Stomach (tissue), 9 donors: ENCODE measurements around the gene NDUFB2. TPM values are rescaled to one million over a fixed set of nuclear protein-coding genes. Genes with fewer than 3 reads are reported as not detected.

ENCODE experiments used
- DNase-seq, 2 donors: peaks; one replicate each; pipeline versions ENCODE4 v3.0.0 to v3.0.0-alpha.2; 2013 to 2019
- H3K27ac ChIP-seq, 5 donors: fragments of 200-600 bp in 4 of 5; sonication (generic) in 4 of 5; one replicate each; pipeline ENCODE4 v1.5.1; 2013 to 2019; ENCODE audit warnings: mild to moderate bottlenecking in 1 of 5, moderate library complexity in 1 of 5
- H3K27me3 ChIP-seq, 3 donors: fragments of 200-600 bp; sonication (generic); one replicate each; pipeline ENCODE4 v1.5.1; 2017 to 2019; ENCODE audit warnings: mixed run types in 1 of 3
- H3K36me3 ChIP-seq, 4 donors: fragments of 200-600 bp; sonication (generic); 1 replicate in 3 of 4; 2 replicates in 1 of 4; pipeline ENCODE4 v1.5.1; 2016 to 2019
- H3K4me1 ChIP-seq, 4 donors: fragments of 200-600 bp; sonication (generic); one replicate each; pipeline ENCODE4 v1.5.1; 2016 to 2019
- H3K4me3 ChIP-seq, 4 donors: fragments of 200-600 bp; sonication (generic) in 3 of 4; one replicate each; pipeline ENCODE4 v1.5.1; 2016 to 2019; ENCODE audit warnings: mild to moderate bottlenecking in 1 of 4
- H3K9me3 ChIP-seq, 4 donors: fragments of 200-600 bp; sonication (generic); one replicate each; pipeline ENCODE4 v1.5.1; 2016 to 2019
- CTCF ChIP-seq, 7 experiments: fragments of 450-650 bp in 4 of 7; fragments of 200-600 bp in 3 of 7; sonication (generic) in 3 of 7; IDR thresholded peaks; one replicate each; pipeline ENCODE4 v1.5.1; 2016 to 2019; ENCODE audit warnings: antibody characterized with exemption in 7 of 7, control low read depth in 2 of 7, mild to moderate bottlenecking in 1 of 7
- EP300 ChIP-seq: sonication (generic); formaldehyde crosslinking; IDR thresholded peaks from one replicate; pipeline ENCODE4 v1.6.1; 2017; ENCODE audit warnings: antibody characterized with exemption
- POLR2A ChIP-seq, 4 donors: fragments of 450-650 bp; IDR thresholded peaks; one replicate each; pipeline ENCODE4 v1.6.1; 2016; ENCODE audit warnings: antibody characterized with exemption in 4 of 4, control low read depth in 2 of 4, mild to moderate bottlenecking in 1 of 4, moderate library complexity in 1 of 4
- POLR2AphosphoS5 ChIP-seq, 3 donors: sonication (generic); formaldehyde crosslinking; IDR thresholded peaks; one replicate each; pipeline ENCODE4 v1.6.1; 2016; ENCODE audit warnings: antibody characterized with exemption in 3 of 3
- WGBS, 5 donors: extraction: QIAGEN DNeasy Blood & Tissue Kit in 3 of 5; methylation state at CpG; one replicate each; pipeline versions ENCODE4 v1.1.5 to v1.1.7; 2013 to 2018; 5-methylcytosine and 5-hydroxymethylcytosine counted together
- intact Hi-C: fragments of 100-400 bp; cut with DNase I; formaldehyde crosslinking; loops from one replicate; pipeline ENCODE4 v1.15.1; 2023; ENCODE audit warnings: low total_unique reads
- polyA plus RNA-seq, 3 donors: library from polyadenylated mRNA; stranded (reverse); fragments of 200-250 nt; gene quantifications; one replicate each; pipeline ENCODE4 v1.2.3, GENCODE V29; 2013
- total RNA-seq, 5 donors: library from RNA; depleted of rRNA; stranded (reverse); fragments of >200 nt; gene quantifications; one replicate each; pipeline versions ENCODE4 v1.1.0 to v1.2.3, GENCODE V29; 2014 to 2016
- donor health status: healthy with polysubstance abuse.
- donor health status: Bipolar disorder and iron deficiency.
- donor health status: healthy.

Gene NDUFB2
- total and polyA plus RNA-seq, 8 donors, result 25.2 to 608 (median 96.6) TPM

- no peaks in the 10 kb centered on the region for H3K9me3 ChIP-seq
- TF ChIP-seq POLR2A (IDR thresholded peaks at IDR 0.05) (no peak), POLR2AphosphoS5 (IDR thresholded peaks at IDR 0.05) (no peak), CTCF (IDR thresholded peaks at IDR 0.05) (no peak), EP300 (no peak)
- H3K4me1 ChIP-seq, result no peaks in the 10 kb centered on the region
- peaks cover 0 to 24% (median 14%) of the 10 kb centered on the region in 4 donors for H3K36me3 ChIP-seq
- WGBS, 5 donors, result 92 to 100% (median 97%) methylated on average over 1 of the region's 1 CpG
- no peaks in the 10 kb centered on the region for H3K27me3 ChIP-seq
- intact Hi-C loops, result no loop called here
- DNase-seq, result no peak
- H3K27ac ChIP-seq, result no peak overlapping the region
- H3K4me3 ChIP-seq, result no peak overlapping the region
Measured at GRCh38 chr7:140724706-140725105, 28.2 kb downstream of the NDUFB2 start.

- Histone ChIP-seq H3K4me3 (no peak overlapping the region), H3K27me3 (no peaks in the 10 kb centered on the region), H3K4me1 (no peaks in the 10 kb centered on the region), H3K9me3 (no peaks in the 10 kb centered on the region), H3K27ac (no peak overlapping the region), H3K36me3 (peaks cover 0 to 34% (median 22%) of the 10 kb centered on the region in 4 donors)
- DNase-seq, result peak in 1 of 2 donors; percentile 29
- intact Hi-C loops, result no loop called here
- 64 to 90% (median 77%) methylated on average over 2 of the region's 2 CpGs for WGBS, 5 donors
- no peak for TF ChIP-seq POLR2A (IDR thresholded peaks at IDR 0.05)
- TF ChIP-seq CTCF (IDR thresholded peaks at IDR 0.05), result no peak
- TF ChIP-seq POLR2AphosphoS5 (IDR thresholded peaks at IDR 0.05), result no peak
- no peak for TF ChIP-seq EP300
Measured at GRCh38 chr7:140726281-140726680, 29.8 kb downstream of the NDUFB2 start.

GRCh38 chr7:140732416-140732815, 35.9 kb downstream of the NDUFB2 start:
- no peak for TF ChIP-seq EP300
- no peak for TF ChIP-seq POLR2A (IDR thresholded peaks at IDR 0.05)
- TF ChIP-seq CTCF (IDR thresholded peaks at IDR 0.05), result no peak
- no peak for TF ChIP-seq POLR2AphosphoS5 (IDR thresholded peaks at IDR 0.05)
- H3K4me1 ChIP-seq, result no peaks in the 10 kb centered on the region
- no peak overlapping the region for H3K4me3 ChIP-seq
- H3K9me3 ChIP-seq, result no peaks in the 10 kb centered on the region
- H3K27ac ChIP-seq, result no peak overlapping the region
- peaks cover 0 to 42% (median 34%) of the 10 kb centered on the region in 4 donors for H3K36me3 ChIP-seq
- no peaks in the 10 kb centered on the region for H3K27me3 ChIP-seq
- intact Hi-C loops, result no loop called here
- WGBS, 5 donors, result 87 to 95% (median 91%) methylated on average over 2 of the region's 2 CpGs
- DNase-seq, result no peak

GRCh38 chr7:140734096-140734495, 37.6 kb downstream of the NDUFB2 start:
- H3K27ac ChIP-seq, result no peak overlapping the region
- H3K27me3 ChIP-seq, result no peaks in the 10 kb centered on the region
- no peak for DNase-seq
- TF ChIP-seq POLR2A (IDR thresholded peaks at IDR 0.05), result no peak
- no peak for TF ChIP-seq CTCF (IDR thresholded peaks at IDR 0.05)
- TF ChIP-seq EP300, result no peak
- no peak for TF ChIP-seq POLR2AphosphoS5 (IDR thresholded peaks at IDR 0.05)
- H3K9me3 ChIP-seq, result no peaks in the 10 kb centered on the region
- peaks cover 8 to 58% (median 48%) of the 10 kb centered on the region in 4 donors for H3K36me3 ChIP-seq
- no peaks in the 10 kb centered on the region for H3K4me1 ChIP-seq
- intact Hi-C loops, result no loop called here
- no peak overlapping the region for H3K4me3 ChIP-seq
- WGBS, 5 donors, result 64 to 77% (median 67%) methylated on average over 2 of the region's 2 CpGs
